NT2/D1 (cell line): ENCODE results near the gene PDE4B.

Source experiments
- DNase-seq: peaks from one replicate; pipeline ENCODE4 v3.0.0-alpha.2; 2011; ENCODE audit warnings: low read depth, low spot score
- H3K27me3 ChIP-seq: 2 replicates; pipeline ENCODE4 v1.6.0; 2011; ENCODE audit warnings: mild to moderate bottlenecking; ENCODE audit not compliant: insufficient read length, insufficient read depth
- H3K36me3 ChIP-seq: 2 replicates; pipeline ENCODE4 v1.6.1; 2011; ENCODE audit warnings: mild to moderate bottlenecking, low read length, mixed read lengths; ENCODE audit not compliant: insufficient read depth, insufficient read length
- H3K4me1 ChIP-seq: 2 replicates; pipeline ENCODE4 v1.5.1; 2011; ENCODE audit not compliant: insufficient read depth, insufficient read length
- H3K4me3 ChIP-seq: 2 replicates; pipeline ENCODE4 v1.5.1; 2011; ENCODE audit warnings: low read depth; ENCODE audit not compliant: insufficient read length
- H3K9ac ChIP-seq: 2 replicates; pipeline ENCODE4 v1.6.0; 2011; ENCODE audit warnings: low read depth; ENCODE audit not compliant: insufficient read length
- H3K9me3 ChIP-seq: 2 replicates; pipeline ENCODE4 v1.5.1; 2011; ENCODE audit warnings: mild to moderate bottlenecking, low read length; ENCODE audit not compliant: insufficient read depth
- SUZ12 ChIP-seq: IDR thresholded peaks from 2 replicates; pipeline ENCODE4 v1.6.1; 2011; ENCODE audit not compliant: insufficient read length, insufficient read depth; ENCODE audit errors: extremely low read depth
- YY1 ChIP-seq: IDR thresholded peaks from 2 replicates; pipeline ENCODE4 v1.6.1; 2011; ENCODE audit not compliant: insufficient read length, insufficient read depth
- ZNF274 ChIP-seq: IDR thresholded peaks from 2 replicates; pipeline ENCODE4 v1.6.1; 2011; ENCODE audit warnings: mild to moderate bottlenecking, low read depth, low read length

PDE4B gene

DNA sequence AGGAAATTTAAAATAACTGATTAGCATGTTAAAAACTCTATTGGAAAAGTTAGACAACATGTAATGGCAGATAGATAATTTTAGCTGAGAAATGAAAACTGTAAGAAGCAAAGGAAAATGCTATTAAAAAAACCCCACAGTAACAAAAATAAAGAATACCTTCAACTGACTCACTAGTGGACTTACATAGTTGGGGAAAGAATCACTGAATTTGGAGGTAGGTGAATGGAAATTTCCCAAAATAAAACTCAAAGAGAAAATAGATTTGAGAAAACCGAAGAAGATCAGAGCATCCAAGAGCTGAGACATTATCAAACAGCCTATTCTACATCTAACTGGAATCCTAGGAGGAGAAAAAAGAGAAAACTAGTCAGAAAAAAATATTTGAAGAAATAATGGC, 34.7 kb downstream of the PDE4B start:
- Histone ChIP-seq H3K4me3 (no peak overlapping the region), H3K36me3 (no peaks in the 10 kb centered on the region), H3K9ac (no peak overlapping the region), H3K4me1 (no peaks in the 10 kb centered on the region), H3K27me3 (no peaks in the 10 kb centered on the region), H3K9me3 (no peaks in the 10 kb centered on the region)
- no peak for DNase-seq
- TF ChIP-seq SUZ12 (no peak), ZNF274 (no peak), YY1 (no peak)

DNA sequence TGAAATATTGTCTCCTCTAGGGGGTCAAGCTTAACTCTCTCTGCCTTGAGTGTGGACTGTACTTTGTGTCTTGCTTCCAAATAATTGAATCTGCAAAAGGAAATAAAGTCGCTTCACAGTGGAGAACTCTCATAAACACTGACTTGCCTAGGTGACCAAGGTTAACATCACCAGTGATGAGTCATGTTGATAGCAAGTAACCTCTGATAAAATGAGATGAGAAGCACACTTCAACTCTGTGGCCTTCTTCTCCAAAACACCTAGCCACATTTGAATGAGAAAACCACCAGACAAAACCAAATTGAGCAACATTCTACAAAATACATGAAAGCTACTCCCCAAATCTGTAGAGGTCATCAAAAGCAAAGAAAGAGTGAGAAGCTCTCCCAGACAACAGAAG, 37.6 kb downstream of the PDE4B start:
- no peaks in the 10 kb centered on the region for H3K36me3 ChIP-seq
- no peaks in the 10 kb centered on the region for H3K27me3 ChIP-seq
- H3K9ac ChIP-seq = no peak overlapping the region
- H3K4me3 ChIP-seq = no peak overlapping the region
- H3K9me3 ChIP-seq = no peaks in the 10 kb centered on the region
- DNase-seq = no peak
- H3K4me1 ChIP-seq = no peaks in the 10 kb centered on the region
- TF ChIP-seq YY1 (no peak), SUZ12 (no peak), ZNF274 (no peak)

DNA sequence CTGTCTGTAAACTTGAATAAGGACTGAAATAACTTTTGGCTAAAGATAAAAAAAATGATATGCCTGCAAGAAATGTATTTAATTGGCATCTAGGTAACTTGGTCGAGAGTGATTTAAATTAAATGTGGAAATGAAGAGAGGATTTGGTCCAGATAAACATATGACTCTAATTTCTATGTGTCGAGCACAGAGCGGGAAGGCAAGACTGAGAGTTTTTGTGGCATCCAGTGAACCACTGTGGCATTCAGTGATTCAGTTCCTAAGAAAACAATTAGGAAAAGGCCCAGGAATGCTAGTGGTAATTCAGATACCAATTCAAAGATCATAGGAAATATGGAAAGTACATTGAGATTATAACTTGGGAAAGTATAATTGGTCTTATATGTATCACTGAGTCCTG, 39.6 kb downstream of the PDE4B start:
- no peak for DNase-seq
- H3K27me3 ChIP-seq = no peaks in the 10 kb centered on the region
- no peak overlapping the region for H3K9ac ChIP-seq
- H3K4me3 ChIP-seq = no peak overlapping the region
- no peaks in the 10 kb centered on the region for H3K36me3 ChIP-seq
- no peak for TF ChIP-seq YY1
- TF ChIP-seq SUZ12 = no peak
- TF ChIP-seq ZNF274 = no peak
- H3K4me1 ChIP-seq = no peaks in the 10 kb centered on the region
- no peaks in the 10 kb centered on the region for H3K9me3 ChIP-seq

DNA sequence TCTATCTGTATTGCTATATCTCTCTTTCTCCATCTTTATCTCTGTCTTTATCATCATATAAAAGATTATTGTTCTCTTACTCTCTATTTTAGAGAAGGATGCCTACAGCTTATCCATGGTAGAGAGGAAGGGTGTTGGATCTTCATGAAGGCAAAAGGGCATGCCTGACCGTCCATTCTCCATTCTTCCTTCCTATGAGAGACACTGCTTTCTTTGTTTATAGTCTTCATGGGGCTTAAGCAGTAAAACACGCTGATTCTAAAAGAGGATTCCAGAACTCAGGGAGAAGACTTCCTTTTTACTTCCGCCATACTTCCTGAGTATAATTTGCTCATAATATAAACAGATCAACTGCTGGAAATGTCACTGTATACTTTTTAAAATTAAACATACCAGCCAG, 44.0 kb downstream of the PDE4B start:
- Histone ChIP-seq H3K36me3 (no peaks in the 10 kb centered on the region), H3K27me3 (no peaks in the 10 kb centered on the region), H3K4me3 (no peak overlapping the region), H3K9me3 (no peaks in the 10 kb centered on the region), H3K4me1 (no peaks in the 10 kb centered on the region), H3K9ac (no peak overlapping the region)
- DNase-seq = no peak
- TF ChIP-seq SUZ12 (no peak), ZNF274 (no peak), YY1 (no peak)

DNA sequence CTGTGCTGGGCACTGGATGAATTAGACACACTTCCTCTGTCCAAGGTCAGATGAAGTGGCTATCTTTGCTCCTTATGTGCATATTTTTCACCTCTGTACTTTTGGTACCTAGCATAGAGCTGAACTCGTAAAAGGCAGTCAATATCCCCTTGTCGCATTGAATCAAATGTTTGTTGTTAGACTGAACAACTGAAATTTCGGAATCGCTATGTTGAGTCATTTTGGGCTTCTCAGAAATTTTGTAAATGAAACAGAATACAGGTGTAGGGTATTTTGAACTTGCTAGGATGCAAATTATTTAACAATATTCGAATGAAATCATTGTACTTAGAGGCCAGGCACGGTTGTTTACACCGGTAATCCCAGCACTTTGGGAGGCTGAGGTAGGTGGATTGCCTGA, 48.0 kb downstream of the PDE4B start:
- no peaks in the 10 kb centered on the region for H3K36me3 ChIP-seq
- H3K9ac ChIP-seq = no peak overlapping the region
- no peaks in the 10 kb centered on the region for H3K9me3 ChIP-seq
- H3K27me3 ChIP-seq = no peaks in the 10 kb centered on the region
- no peak for DNase-seq
- TF ChIP-seq YY1 (no peak), ZNF274 (no peak)
- no peak overlapping the region for H3K4me3 ChIP-seq
- no peaks in the 10 kb centered on the region for H3K4me1 ChIP-seq

DNA sequence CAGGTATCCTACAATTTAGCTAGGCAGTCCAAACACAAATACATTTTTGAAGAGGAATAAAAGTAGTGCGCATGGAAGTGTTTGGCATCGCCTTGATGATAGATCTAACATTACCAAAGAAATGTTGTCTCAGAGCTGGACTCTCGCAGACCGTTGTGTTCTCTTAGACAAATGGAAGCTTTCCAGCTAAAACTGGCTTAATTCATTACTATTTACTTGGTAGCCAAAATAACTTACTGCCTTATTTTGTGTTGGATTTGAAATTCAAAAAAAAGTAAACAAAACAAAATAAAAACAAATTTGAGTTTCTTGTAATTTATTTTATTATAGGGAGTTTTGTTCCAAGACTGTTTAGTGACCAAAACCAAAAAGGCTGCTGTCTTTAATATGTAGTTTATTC, 51.6 kb downstream of the PDE4B start:
- no peaks in the 10 kb centered on the region for H3K9me3 ChIP-seq
- TF ChIP-seq SUZ12 (no peak), YY1 (no peak), ZNF274 (no peak)
- no peak for DNase-seq
- H3K36me3 ChIP-seq = no peaks in the 10 kb centered on the region
- H3K4me3 ChIP-seq = no peak overlapping the region
- no peak overlapping the region for H3K9ac ChIP-seq
- no peaks in the 10 kb centered on the region for H3K4me1 ChIP-seq
- no peaks in the 10 kb centered on the region for H3K27me3 ChIP-seq

DNA sequence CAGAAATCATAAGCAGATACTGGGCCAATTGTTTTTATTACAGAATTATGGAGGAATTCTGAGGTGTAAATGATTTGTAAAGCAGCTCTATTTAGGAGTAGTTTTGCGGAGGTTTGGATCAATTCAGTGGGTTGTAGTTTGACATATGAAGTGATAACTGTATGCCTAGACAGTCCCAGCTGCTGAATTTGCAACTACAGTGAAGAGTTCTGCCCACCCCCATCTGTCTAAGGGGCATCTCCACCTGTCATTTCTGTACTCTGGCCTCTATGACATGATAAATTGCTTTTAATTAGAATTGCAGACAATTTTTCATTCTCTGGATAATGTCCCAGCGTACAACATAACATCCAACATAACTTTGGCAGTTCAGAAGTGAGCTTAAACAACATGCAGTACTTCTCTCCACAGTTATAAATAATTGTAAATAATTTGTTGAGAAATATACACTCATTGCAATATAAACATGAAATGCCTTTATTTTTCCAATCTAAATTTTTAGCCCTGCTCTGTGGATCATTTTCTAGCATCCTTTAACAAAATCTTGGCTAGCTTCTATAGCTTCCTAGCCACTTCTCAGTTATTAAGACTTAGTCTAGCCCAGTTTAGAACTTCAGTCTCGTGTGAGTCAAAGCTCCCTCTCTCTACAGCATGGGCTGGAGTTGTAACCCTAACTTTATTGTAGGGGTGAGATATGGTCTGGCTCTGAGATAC, 52.3 kb downstream of the PDE4B start:
- Histone ChIP-seq H3K9ac (no peak overlapping the region), H3K9me3 (no peaks in the 10 kb centered on the region), H3K4me1 (no peaks in the 10 kb centered on the region), H3K27me3 (no peaks in the 10 kb centered on the region), H3K4me3 (no peak overlapping the region), H3K36me3 (no peaks in the 10 kb centered on the region)
- DNase-seq = no peak
- TF ChIP-seq SUZ12 = no peak
- TF ChIP-seq YY1 = no peak
- TF ChIP-seq ZNF274 = no peak
